ACHN (cell line): Measurements from ENCODE around the gene ACTG1.

Source experiments
- DNase-seq: peaks from one replicate; pipeline ENCODE4 v3.0.0-alpha.2; 2015
- in situ Hi-C: cut with HindIII; loops from 2 replicates; pipeline ENCODE4 v1.10.0; 2017; ENCODE audit warnings: low sequenced_read_pairs, low pct_ligation_motif_present, low pct_unique_long_range_greater_than_20kb

Gene ACTG1

GRCh38 chr17:81520021-81520901 lies 7.7 kb upstream of the ACTG1 start:
- DNase-seq: no peak
- in situ Hi-C loops: no loop called here

DNA sequence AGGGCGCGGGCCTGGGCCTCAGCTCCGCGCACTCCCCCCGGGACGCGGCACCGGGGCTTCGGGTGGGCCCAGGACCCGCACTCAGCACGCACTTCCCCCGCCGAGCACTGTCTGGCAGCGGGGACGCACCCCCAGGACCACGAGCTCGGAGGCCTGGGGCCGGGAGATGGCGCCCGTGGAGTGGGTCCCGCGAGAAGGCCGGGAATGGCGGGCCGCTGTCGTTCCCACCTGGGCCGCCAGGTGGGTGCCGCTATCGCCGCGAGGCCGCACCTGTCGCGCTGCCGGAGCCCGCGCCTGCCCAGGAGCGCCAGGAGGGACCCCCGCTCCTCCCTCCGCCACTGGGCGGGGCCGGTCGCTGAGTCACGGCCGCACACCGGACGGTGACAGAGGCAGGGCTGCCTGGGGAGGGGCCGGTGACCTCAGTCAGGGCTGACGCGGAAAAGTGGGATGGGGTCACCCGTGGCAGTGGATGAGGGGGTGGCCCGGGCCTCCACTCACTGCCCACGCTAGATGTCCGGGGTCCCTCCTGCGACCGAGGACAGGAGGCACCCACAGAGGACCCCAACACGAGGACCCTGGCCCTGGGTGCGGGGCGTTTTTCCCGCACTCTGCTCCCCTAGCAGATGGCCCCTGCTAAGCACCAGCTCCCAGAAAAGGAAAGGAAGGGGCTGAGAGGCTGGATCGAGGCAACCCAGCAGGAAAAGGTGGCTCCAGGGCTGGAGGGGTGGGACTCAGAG lies 6.9 kb upstream of the ACTG1 start:
- in situ Hi-C loops: no loop called here
- DNase-seq: peak; percentile 46

DNA sequence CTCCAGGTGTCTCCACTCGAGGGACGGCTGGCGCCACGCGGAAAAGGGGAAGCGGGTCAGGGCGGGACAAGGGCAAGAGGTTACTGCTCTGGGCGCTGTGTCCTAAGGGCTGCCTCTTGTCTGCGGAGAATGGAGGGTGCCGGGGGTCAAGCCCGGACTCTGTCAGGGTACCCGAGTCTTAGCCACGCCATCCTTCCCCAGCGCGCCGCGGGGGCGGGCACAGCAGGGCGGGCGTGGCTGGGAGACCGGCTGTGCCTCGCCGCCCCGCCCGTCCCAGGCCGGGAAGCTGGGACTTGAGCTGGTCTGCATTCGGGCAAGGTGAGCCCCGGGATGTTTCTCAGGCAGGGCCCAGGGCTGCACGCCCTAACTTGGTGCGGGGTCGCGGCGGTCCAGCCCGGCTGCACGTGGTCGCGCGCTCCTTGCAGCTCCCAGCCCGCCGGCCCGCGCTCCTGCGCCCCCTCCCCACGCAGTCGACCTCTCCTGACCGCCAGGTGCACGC lies 6.2 kb upstream of the ACTG1 start:
- in situ Hi-C loops: no loop called here
- peak; percentile 51 for DNase-seq

DNA sequence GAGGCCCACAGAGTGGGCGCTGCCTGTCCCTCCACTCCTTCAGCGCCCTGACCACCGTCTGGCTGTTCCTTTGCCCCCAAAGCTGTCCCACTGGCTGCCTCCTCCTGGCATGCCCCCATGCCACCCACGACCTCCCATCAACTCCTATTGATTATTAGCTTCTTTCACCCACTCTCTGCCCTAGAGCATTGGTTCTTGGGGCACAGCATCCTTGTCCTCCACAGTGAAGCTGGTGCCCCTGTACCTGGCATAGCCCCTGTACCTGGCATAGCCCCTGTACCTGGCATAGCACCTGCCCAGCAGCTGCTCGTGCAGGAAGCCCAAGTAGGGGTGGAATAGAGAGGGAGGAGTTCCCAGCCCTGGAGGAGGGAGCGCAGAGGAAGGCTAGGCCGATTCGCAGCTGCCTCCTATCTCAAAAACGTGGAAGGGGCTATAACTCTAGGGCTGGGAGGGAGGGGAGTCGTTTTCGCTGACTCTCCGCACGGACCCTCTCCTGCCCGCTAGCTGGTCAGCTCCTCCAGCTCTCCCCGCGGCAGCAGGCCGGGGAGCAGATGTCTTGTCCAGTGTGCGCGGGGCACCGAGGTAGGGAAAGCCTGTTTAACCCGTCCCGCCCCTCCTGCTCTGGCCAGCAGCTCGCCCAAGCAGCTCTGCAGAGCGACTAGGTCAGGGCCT lies 5.7 kb upstream of the ACTG1 start:
- no peak for DNase-seq
- in situ Hi-C loops: no loop called here

GRCh38 chr17:81517339-81518112 lies 4.9 kb upstream of the ACTG1 start:
- in situ Hi-C loops: no loop called here
- DNase-seq: no peak

- DNase-seq: no peak
- in situ Hi-C loops: no loop called here
Measured at GRCh38 chr17:81517009-81517338, 4.4 kb upstream of the ACTG1 start.

GRCh38 chr17:81516439-81516838 lies 3.8 kb upstream of the ACTG1 start:
- no peak for DNase-seq
- in situ Hi-C loops: no loop called here

DNA sequence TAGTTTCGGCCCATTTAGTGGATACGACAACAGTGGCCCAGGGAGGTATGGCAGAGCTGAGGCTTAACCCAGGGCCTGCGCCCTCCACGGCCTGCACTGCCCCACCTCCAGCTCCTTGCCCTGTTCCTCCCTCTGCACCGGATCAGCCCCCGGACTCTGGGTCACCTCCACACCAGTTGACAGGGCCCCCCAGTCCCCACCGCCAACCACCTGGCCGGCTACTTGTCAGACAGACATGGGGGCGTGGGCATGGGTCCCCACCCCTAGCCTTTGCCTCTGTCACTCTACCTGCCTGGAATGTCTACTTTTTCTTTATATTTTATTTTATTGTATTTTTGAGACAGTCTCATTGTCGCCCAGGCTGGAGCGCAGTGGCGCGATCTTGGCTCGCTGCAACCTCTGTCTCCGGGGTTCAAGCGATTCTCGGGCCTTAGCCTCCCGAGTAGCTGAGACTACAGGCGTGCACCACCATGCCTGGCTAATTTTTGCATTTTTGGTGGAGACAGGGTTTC lies 3.0 kb upstream of the ACTG1 start:
- DNase-seq: no peak
- in situ Hi-C loops: no loop called here

DNA sequence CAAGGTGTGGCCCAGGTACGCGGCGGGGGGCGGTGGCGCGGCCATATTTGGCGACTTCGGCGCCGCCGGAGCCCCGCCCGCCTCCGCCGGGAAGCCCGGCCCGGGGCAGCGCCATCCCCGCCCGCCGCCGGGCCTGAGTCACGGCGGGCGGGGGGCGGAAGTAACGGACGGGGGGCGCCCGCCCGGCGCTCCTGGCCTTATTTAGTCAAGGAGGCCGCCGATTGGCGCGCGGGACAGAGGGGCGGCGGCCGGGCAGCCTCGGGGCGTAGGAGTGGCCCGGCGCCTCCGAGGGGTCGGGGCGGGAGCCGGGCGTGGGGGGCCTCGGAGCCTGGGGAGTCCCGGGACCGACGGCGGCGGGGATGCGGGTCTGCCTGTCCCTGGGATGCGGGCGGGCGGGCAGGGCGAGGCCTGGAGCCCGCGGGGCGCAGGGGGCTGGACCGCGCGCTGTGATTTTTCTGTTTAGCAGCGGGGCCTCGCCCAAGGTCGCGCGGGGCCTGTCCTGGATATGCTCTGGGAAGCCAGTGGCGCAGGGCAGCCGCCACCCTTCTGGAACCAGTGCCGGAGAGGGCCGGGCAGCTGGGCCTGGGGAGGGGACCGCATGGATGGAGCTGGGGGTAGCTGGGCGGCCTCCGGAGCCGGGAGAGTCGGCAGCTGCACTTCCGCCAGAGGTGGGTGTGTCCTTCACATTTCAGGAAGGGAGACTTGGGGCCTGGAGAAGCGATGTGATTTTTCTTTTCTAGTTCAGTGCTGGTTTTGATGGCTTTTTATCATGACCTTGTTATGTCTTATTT lies 2.3 kb upstream of the ACTG1 start:
- peak; percentile 92 for DNase-seq
- in situ Hi-C loops: no loop called here

DNA sequence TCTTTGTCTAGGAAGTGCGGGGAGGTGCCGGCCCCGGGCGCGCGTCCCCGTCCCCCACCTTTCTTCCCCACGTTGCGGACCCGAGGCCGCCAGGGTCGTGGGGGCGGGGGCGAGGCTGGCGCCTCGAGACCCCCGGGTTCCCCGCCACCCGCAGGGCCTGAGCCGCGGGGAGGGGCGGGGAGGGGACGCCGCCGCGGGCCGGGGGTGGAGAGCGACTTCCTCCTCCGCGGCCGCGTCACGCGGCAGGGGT lies 1.8 kb upstream of the ACTG1 start:
- in situ Hi-C loops: no loop called here
- DNase-seq: no peak

DNA sequence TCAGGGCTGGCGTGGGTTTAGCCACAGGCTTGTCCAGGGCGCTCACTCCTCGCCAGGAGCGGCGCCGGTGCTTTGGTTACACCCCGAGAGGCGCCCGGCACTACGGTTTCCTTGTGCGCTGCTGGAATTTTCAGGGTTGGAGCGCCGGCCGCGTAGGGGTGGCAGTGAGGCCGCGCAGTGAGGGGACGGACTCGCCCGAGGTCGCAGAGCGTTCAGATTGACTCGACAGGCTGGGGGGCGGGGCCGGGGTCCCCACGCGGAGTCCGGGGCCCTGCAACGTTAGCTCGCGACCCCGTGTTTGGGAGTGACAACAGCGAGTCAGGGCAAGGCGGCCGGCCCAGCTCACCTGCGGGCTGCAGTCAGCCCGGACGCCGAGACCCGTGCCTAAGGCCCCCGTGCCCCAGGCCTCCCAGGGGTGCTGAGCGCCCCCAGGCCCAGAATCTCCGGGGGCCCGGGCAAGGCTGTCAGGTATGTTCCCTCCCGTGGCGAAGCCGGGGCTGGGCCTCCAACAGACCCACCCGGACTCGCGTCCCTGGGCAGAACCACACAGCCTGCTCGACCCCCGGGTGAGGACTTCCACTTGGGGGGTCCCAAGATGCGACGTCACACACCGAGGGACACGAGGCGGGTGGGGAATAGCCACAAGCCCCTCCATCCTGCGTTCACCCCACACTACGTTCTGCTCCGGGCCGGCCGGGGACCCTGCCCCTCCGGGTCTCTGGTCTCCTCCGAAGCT lies 1.3 kb upstream of the ACTG1 start:
- DNase-seq: peak; percentile 80
- in situ Hi-C loops: no loop called here

DNA sequence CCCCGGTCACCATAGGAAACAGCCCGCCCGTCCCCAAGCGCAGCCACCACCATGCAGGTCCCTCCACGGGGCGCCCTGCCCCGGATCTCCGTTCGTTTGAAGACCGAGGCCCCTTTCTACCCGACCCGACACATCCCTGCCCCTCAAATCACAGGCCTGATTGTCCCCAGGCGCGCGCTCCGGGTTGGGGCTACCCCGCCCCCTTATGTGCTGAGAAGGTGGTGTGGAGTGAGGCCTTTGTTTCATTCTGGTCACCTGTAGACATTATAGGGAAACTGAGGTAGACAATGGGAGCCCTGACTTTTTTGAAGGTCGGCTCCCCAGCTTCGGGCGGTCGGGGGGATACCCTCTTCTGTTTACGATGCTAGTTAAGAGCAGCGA lies 763 bp upstream of the ACTG1 start:
- in situ Hi-C loops: no loop called here
- DNase-seq: peak; percentile 70

DNA sequence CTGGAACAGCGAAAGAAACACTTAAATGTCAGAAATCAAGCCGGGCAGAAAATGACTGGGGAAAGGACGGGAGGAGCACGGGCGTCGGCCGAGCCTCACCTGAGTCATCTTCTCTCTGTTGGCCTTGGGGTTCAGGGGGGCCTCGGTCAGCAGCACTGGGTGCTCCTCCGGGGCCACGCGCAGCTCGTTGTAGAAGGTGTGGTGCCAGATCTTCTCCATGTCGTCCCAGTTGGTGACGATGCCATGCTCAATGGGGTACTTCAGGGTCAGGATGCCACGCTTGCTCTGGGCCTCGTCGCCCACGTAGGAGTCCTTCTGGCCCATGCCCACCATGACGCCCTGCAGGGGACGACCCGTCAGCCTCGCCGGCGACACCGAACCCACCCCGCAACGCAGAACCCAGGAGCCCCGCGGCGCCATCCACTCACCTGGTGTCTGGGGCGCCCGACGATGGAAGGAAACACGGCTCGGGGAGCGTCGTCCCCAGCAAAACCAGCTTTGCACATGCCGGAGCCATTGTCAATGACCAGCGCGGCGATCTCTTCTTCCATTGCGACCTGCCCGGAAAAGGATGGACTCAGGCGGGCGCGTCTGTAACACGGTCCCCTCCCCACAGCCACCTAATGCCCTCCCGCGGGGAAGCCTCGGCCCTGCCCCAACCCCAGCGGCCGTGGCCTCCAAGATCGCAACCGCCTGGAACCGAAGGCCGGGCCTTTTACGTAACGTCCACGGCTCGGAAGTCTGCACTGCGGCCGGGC lies 616 bp downstream of the ACTG1 start:
- in situ Hi-C loops: no loop called here
- DNase-seq: peak; percentile 25

DNA sequence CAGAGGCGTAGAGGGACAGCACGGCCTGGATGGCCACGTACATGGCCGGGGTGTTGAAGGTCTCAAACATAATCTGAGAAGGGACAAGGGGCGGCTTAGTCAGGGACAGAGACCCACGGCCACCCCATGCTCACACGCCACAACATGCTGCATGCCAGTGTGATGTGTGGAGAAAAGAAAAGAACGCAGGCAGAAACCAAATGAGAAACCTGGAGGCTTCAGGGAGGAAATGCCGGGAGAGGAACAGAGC lies 1.1 kb downstream of the ACTG1 start:
- no peak for DNase-seq
- in situ Hi-C loops: no loop called here

DNA sequence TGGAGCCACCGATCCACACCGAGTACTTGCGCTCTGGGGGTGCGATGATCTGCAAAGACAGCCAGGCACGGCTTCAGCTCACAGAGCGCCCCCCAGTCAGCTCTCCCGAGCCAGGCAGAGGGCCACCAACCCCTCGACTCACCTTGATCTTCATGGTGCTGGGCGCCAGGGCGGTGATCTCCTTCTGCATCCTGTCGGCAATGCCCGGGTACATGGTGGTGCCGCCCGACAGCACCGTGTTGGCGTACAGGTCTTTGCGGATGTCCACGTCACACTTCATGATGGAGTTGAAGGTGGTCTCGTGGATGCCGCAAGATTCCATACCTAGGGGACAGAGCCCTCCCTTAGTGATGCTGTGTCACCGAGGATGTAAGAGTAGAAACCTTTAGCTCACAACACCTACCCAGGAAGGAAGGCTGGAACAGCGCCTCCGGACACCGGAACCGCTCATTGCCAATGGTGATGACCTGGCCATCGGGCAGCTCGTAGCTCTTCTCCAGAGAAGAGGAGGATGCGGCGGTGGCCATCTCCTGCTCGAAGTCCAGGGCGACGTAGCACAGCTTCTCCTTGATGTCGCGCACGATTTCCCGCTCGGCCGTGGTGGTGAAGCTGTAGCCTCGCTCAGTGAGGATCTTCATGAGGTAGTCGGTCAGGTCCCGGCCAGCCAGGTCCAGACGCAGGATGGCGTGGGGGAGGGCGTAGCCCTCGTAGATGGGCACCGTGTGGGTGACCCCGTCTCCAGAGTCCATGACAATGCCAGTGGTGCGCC lies 1.6 kb downstream of the ACTG1 start:
- in situ Hi-C loops: no loop called here
- peak; percentile 30 for DNase-seq

GRCh38 chr17:81509972-81510784 lies 2.4 kb downstream of the ACTG1 start:
- no peak for DNase-seq
- in situ Hi-C loops: no loop called here
